ENCODE data around the gene BCR.

BCR gene

DNA sequence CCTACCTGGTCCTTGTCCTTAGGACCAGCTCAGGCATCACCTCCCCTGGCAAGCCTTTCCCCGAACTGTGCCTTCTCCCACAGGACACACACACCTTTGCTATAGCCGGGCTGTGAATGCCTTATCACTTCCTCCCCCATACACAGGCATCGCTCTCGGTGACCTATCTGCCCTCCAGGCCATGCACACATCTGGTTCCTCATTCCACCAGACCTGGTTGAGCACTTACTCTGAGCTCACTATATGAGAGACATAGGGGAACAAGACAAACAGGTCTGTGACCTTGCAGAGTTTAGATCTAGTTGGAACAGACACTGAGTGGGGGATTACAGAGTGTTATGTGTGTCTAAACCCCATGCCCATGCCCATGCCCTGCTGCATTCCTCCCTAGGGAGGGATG is 3.1 kb upstream of the BCR start:
- DNase-seq: no peak

DNA sequence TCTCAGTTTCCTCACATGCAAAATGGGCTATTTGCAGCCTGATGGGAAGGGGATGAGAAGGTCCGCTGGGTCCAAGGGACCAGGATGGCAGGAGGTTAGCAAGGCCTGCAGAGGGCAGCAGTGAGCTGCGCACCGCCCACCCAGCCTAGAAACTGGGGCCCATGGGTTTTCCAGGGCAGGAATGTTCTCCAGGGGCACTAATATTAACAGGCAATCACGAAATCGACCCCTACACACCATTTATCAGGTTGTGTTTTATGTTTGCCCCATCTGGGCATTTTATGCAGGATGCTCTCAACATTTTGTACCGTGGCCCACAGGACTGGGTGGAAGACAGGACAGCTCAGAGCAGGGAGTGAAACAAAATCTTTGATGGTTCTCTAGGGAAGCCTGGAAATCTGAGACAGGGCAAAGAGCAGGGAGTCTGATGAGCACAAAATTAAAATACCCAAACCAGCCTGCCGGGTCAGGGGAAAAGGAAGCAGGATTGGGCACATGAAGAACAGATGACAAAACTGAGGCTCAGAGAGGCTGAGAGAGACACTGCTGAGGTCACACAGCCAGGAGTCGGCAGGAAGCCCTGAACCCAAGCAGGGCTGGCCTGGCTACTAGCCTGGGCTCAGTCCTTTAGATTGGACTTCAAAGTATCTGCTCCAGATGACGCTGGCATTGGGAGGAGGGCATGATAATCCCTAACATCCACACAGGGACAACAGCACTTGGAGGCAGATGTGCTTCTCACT is 1.6 kb upstream of the BCR start:
- peak; percentile 68 for DNase-seq

- DNase-seq: no peak
Measured at GRCh38 chr22:23179381-23180299, 669 bp upstream of the BCR start.

DNA sequence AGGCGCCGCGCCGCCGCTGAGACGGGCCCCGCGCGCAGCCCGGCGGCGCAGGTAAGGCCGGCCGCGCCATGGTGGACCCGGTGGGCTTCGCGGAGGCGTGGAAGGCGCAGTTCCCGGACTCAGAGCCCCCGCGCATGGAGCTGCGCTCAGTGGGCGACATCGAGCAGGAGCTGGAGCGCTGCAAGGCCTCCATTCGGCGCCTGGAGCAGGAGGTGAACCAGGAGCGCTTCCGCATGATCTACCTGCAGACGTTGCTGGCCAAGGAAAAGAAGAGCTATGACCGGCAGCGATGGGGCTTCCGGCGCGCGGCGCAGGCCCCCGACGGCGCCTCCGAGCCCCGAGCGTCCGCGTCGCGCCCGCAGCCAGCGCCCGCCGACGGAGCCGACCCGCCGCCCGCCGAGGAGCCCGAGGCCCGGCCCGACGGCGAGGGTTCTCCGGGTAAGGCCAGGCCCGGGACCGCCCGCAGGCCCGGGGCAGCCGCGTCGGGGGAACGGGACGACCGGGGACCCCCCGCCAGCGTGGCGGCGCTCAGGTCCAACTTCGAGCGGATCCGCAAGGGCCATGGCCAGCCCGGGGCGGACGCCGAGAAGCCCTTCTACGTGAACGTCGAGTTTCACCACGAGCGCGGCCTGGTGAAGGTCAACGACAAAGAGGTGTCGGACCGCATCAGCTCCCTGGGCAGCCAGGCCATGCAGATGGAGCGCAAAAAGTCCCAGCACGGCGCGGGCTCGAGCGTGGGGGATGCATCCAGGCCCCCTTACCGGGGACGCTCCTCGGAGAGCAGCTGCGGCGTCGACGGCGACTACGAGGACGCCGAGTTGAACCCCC is 798 bp downstream of the BCR start:
- no peak for DNase-seq

DNA sequence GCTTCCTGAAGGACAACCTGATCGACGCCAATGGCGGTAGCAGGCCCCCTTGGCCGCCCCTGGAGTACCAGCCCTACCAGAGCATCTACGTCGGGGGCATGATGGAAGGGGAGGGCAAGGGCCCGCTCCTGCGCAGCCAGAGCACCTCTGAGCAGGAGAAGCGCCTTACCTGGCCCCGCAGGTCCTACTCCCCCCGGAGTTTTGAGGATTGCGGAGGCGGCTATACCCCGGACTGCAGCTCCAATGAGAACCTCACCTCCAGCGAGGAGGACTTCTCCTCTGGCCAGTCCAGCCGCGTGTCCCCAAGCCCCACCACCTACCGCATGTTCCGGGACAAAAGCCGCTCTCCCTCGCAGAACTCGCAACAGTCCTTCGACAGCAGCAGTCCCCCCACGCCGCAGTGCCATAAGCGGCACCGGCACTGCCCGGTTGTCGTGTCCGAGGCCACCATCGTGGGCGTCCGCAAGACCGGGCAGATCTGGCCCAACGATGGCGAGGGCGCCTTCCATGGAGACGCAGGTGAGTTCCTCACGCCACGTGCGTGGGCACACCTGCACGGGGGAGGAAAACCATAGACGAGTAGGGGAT is 1.5 kb downstream of the BCR start:
- peak; percentile 26 for DNase-seq

DNA sequence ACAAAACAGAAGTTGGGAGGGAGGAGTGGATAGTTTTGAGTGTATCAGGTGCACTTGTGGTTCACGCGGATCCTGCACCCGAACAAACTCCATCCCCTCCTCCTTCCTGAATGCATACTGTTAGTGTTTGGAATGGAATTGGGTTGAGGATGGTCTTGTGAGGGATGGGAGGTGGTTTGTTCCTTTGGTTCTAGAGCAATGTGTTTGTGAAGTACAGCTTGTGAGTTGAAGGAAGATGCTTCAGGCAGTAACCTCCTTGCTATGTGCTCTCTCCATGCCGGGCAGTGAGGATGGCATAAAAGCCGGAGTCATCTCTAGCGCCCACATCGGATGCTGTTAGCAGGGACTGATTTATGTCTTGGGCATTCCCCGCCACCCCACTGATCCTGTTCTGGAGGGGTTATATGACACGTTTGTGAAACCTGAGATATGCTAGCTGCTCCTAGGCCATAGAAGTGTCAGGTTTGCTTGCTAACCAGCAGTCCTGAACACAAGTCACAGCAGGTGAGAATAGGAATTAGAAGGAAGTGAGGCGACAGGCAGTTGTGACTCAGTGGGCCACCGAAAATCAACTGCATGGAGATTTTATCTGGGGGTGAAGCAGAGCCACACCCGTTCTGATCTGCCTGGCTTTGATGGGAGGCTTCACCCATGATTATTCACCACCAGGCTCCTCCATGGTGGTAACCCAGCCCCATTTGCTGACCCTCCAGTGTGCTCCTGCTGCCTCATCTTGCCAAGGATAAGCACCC is 2.2 kb downstream of the BCR start:
- DNase-seq: peak; percentile 55

DNA sequence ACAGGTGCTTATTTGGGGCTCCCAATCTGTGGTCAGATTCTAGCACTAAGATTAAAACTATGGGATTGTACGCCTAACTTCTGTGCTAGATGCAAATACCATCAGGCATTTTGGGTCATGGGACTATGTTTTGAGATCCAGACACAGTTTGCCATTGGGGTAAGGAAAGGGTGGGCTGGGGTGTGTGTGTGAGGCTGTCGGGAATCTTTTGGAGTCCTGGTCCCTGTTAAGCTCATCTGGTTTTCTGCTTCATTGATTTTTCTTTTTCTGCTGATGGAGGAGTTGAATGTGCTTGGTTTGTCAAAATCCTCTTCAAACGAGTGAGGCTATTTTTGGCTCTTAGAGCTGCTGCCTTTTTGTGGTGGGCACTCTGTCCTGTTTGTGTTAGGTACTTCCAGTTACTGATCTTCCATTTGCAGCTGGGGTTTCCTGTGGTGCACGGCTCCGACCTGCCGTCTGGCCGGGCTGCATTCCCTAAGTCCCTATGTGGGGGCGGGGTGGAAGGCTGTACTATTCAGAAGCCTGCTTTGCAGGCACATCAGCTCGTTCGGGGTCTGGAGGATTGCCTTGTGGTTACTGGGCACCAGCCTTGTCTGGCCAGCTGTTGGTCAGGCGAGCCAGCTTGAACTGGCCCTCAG is 2.9 kb downstream of the BCR start:
- DNase-seq: no peak

DNA sequence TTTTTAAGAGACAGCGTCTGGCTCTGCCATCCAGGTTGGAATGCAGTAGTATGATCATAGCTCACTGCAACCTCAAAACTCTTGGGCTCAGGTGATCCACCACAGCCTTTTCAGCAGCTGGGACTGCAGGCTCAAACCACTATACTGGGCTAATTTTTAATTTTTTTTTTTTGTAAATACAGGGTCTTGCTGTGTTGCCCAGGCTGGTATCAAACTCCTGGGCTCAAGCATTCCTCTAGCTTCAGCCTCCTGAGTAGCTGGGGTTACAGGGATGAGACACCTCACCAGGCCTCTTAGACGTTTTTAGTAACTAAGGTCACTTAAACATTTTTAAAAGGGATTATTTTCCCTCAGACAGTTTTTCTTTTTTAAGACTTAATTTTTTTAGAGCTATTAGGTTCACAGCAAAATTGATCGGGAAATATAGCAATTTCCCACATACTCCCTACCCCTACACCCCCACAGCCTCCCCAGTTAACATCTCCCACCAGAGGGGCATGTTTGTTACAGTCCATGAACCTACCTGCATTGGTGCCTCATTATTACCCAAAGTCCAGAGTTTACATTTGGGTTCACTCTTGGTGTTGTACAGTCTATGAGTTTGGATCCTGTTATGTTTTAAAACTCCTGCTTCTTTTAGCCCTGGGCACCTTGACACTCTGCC is 3.9 kb downstream of the BCR start:
- no peak for DNase-seq

DNA sequence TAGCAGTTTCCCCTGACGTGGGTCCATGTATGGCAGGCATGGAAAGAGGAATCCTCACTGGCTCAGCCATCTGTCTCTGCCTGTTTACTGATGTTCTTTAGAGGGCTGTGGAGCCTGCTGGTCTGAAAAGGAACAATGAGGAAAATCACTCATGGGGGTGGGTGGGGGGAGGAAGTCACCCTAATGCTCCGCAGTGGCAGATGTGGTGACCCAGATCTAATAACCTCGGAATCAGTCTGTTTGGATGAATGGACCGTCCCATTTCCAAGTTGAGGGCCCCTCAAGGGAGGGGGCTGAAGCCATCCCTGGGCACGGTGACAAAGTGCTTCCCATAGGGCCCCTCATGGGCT is 4.4 kb downstream of the BCR start:
- no peak for DNase-seq

- DNase-seq: no peak
Measured at GRCh38 chr22:23187211-23187610, 6.9 kb downstream of the BCR start.

- DNase-seq: no peak
Measured at GRCh38 chr22:23187871-23188700, 7.8 kb downstream of the BCR start.

DNA sequence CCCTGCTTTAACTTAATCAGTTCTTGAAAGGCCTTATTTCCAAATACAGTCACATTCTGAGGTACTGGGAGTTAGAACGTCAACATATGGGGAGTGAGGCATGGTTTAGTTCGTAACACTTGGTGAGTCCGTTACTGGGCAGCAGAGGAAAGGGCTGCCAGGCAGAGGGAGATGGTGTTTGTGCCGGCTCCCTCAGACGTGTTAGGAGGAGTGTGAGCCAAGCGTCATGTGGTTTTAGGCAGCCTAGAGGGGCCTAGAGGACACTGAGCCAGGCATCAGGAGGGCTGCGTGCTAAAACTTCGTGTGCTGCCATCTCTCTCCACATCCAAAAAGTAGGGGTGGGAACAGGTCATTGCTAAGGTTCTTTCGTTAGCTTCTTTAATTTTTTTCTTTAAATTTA is 10.2 kb downstream of the BCR start:
- DNase-seq: no peak

DNA sequence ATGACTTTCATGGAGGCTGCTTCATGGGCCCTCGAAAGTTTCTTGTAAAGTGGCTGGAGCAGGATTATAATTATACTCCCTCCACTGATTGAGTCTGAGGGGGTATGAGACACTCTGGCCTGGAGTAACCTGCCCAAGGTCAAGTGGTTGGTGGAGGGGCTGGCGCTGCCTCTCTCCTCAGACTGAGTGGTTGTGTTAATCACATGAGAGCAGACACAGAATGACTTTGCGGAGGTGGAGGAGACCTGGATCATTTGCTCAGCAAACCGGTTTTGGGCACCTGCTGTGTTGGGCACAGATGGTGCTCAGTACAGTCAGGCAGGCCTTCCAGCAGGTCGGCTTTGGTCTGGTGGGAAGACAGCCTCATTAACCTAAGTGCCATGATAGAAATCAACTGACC is 11.8 kb downstream of the BCR start:
- no peak for DNase-seq

GRCh38 chr22:23192558-23192957 is 12.2 kb downstream of the BCR start:
- no peak for DNase-seq

- DNase-seq: no peak
Measured at GRCh38 chr22:23193196-23193827, 13.0 kb downstream of the BCR start.

- no peak for DNase-seq
Measured at GRCh38 chr22:23193882-23194281, 13.6 kb downstream of the BCR start.

- DNase-seq: no peak
Measured at GRCh38 chr22:23196165-23196564, 15.9 kb downstream of the BCR start.

DNA sequence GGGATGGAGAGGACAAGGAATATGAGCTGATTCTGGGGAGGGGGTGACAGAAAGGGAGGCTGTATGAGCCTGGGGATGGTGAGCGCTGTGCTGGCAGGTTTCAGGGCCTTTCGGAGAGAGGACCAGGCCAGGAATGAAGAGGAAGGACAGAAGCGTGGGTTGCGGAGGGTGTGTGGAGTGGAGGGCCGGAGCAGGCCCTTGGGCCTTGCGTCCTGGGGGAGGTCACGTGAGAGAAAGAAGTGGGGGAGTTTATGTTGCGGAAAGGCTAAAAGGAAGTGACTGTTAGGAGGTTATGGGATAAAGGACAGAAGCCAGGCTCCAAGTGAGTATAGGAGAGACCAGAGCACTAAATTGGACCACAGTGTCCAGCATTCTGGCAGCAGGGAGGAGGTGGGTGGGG is 17.5 kb downstream of the BCR start:
- DNase-seq: no peak

- no peak for DNase-seq
Measured at GRCh38 chr22:23199159-23199558, 18.9 kb downstream of the BCR start.

DNA sequence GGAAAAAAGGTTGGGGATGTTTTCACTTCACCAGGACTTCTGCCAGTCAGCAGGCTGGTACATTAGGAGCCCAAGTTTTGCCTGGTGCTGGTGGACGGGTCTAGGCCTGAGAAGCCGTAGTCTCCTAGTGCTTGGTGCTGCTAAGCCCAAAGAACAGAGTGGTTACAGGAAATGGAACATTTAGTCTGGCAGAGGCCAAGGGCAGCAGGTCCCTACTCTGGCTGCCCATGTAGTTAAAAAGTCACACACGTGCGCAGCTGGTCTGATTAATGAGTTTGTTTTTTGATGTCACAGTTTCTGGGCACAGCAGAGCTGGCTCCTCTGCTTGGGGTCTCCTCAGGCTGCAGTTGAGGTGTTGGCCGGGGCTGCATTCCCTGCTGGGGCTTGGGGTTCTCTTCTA is 20.6 kb downstream of the BCR start:
- DNase-seq: no peak

Measured in activated CD8-positive, alpha-beta memory T cell treated with anti-CD3 and anti-CD28 coated beads, Interleukin-2, amount 50 U/mL, for 4 hours (primary cell).